WI38 (cell line): ENCODE results near the gene DEF6.

Experiments
- H3K4me3 ChIP-seq: 2 replicates; pipeline ENCODE4 v1.5.1; 2011; ENCODE audit warnings: low read depth, mild to moderate bottlenecking, control low read depth, low read length
- CTCF ChIP-seq: IDR thresholded peaks from 2 replicates; pipeline ENCODE4 v1.5.1; 2012; ENCODE audit warnings: low read depth, mild to moderate bottlenecking, control low read depth, low read length

Gene DEF6

GRCh38 chr6:35297601-35298481 is at the start of gene DEF6:
Gene DEF6 (plus strand): TSS chr6:35297818. CDS start chr6:35297857, 39 bp downstream.
- no peak; the same call in 1 of the 2 replicates for TF ChIP-seq CTCF
- H3K4me3 ChIP-seq: no peak within 1 kb of the TSS

- H3K4me3 ChIP-seq: no peak overlapping the region
- no peak for TF ChIP-seq CTCF
Measured at GRCh38 chr6:35248300-35248699, 49.3 kb upstream of the DEF6 start.

- TF ChIP-seq CTCF: no peak
- H3K4me3 ChIP-seq: no peak overlapping the region
Measured at GRCh38 chr6:35248965-35249364, 48.7 kb upstream of the DEF6 start.

GRCh38 chr6:35251949-35252348 is 45.7 kb upstream of the DEF6 start:
- TF ChIP-seq CTCF: no peak
- no peak overlapping the region for H3K4me3 ChIP-seq

- no peak for TF ChIP-seq CTCF
- no peak overlapping the region for H3K4me3 ChIP-seq
Measured at GRCh38 chr6:35253249-35253648, 44.4 kb upstream of the DEF6 start.

GRCh38 chr6:35258336-35258735 is 39.3 kb upstream of the DEF6 start:
- TF ChIP-seq CTCF: no peak
- H3K4me3 ChIP-seq: peak overlapping the region; percentile 88

- peak overlapping the region; percentile 88 for H3K4me3 ChIP-seq
- no peak for TF ChIP-seq CTCF
Measured at GRCh38 chr6:35258858-35259193, 38.8 kb upstream of the DEF6 start.
